Skin epidermis (tissue), 12 donors: ENCODE measurements around the gene VAV1.
"Not testable (repeated sequence)": the region's sequence is repeated elsewhere in the genome, so short reads cannot be mapped to it uniquely, and the experiment has no call there.

Source experiments
- H3K27ac ChIP-seq, 21 experiments: fragments of 200-600 bp; sonication (generic) in 11 of 21; one replicate each; pipeline ENCODE4 v1.5.0; 2020; ENCODE audit warnings: mild to moderate bottlenecking in 3 of 21, inconsistent platforms in 2 of 21, moderate library complexity in 2 of 21
- H3K4me3 ChIP-seq, 7 experiments: fragments of 200-600 bp; sonication (generic) in 2 of 7; one replicate each; pipeline ENCODE4 v1.5.0; 2020; ENCODE audit warnings: inconsistent platforms in 2 of 7, mild to moderate bottlenecking in 2 of 7, moderate library complexity in 1 of 7

Gene VAV1

GRCh38 chr19:6752256-6753177 is 20.0 kb upstream of the VAV1 start:
- Histone ChIP-seq H3K27ac (peak overlapping the region in 6 of 21 experiments; percentile 19 to 47 (median 34)), H3K4me3 (peak overlapping the region in 2 of 7 experiments; percentile 15 to 24)

- peak overlapping the region in 9 of 21 experiments; percentile 4 to 49 (median 34) for H3K27ac ChIP-seq
- H3K4me3 ChIP-seq, result peak overlapping the region in 5 of 7 experiments; percentile 11 to 24 (median 18)
Measured at GRCh38 chr19:6753178-6754031, 19.1 kb upstream of the VAV1 start.

GRCh38 chr19:6754136-6754535 is 18.4 kb upstream of the VAV1 start:
- Histone ChIP-seq H3K27ac (peak overlapping the region in 1 of 21 experiments; percentile 23), H3K4me3 (no peak overlapping the region)

GRCh38 chr19:6754653-6755463 is 17.6 kb upstream of the VAV1 start:
- Histone ChIP-seq H3K27ac (peak overlapping the region in 1 of 21 experiments; percentile 23), H3K4me3 (no peak overlapping the region)

- no peak overlapping the region for H3K27ac ChIP-seq
- no peak overlapping the region for H3K4me3 ChIP-seq
Measured at GRCh38 chr19:6760606-6761005, 11.9 kb upstream of the VAV1 start.

GRCh38 chr19:6761053-6761676 is 11.3 kb upstream of the VAV1 start:
- Histone ChIP-seq H3K4me3 (no peak overlapping the region), H3K27ac (no peak overlapping the region)

GRCh38 chr19:6762253-6762797 is 10.2 kb upstream of the VAV1 start:
- H3K27ac ChIP-seq, H3K4me3 ChIP-seq: not testable (repeated sequence)

- Histone ChIP-seq H3K4me3 (peak overlapping the region in 6 of 7 experiments; percentile 37 to 54 (median 40)), H3K27ac (peak overlapping the region in 20 of 21 experiments; percentile 37 to 89 (median 74))
Measured at GRCh38 chr19:6765738-6766356, 6.7 kb upstream of the VAV1 start.

- H3K4me3 ChIP-seq, result peak overlapping the region; percentile 37 to 54 (median 39)
- peak overlapping the region; percentile 37 to 89 (median 73) for H3K27ac ChIP-seq
Measured at GRCh38 chr19:6766357-6767080, 6.0 kb upstream of the VAV1 start.

- Histone ChIP-seq H3K4me3 (peak overlapping the region; percentile 37 to 54 (median 39)), H3K27ac (peak overlapping the region in 20 of 21 experiments; percentile 40 to 89 (median 74))
Measured at GRCh38 chr19:6767081-6767356, 5.5 kb upstream of the VAV1 start.

- H3K27ac ChIP-seq, result peak within 1 kb of the TSS; percentile 37 to 89 (median 73)
- peak within 1 kb of the TSS; percentile 37 to 54 (median 39) for H3K4me3 ChIP-seq
Measured at GRCh38 chr19:6767357-6768235, 4.9 kb upstream of the VAV1 start, which contains the start of gene SH2D3A. SH2D3A (minus strand) TSS chr19:6767435; CDS start chr19:6763748, 3,687 bp downstream.

- peak overlapping the region in 3 of 7 experiments; percentile 38 to 54 (median 48) for H3K4me3 ChIP-seq
- peak overlapping the region in 14 of 21 experiments; percentile 22 to 89 (median 72) for H3K27ac ChIP-seq
Measured at GRCh38 chr19:6768236-6768785, 4.2 kb upstream of the VAV1 start.

- Histone ChIP-seq H3K4me3 (no peak overlapping the region), H3K27ac (peak overlapping the region in 3 of 21 experiments; percentile 72 to 81 (median 73))
Measured at GRCh38 chr19:6769006-6769619, 3.4 kb upstream of the VAV1 start.

GRCh38 chr19:6771648-6772027 is 870 bp upstream of the VAV1 start:
- peak overlapping the region in 9 of 21 experiments; percentile 22 to 93 (median 86) for H3K27ac ChIP-seq
- not testable (repeated sequence) for H3K4me3 ChIP-seq

GRCh38 chr19:6772866-6773322 is 386 bp downstream of the VAV1 start:
- H3K4me3 ChIP-seq, result peak overlapping the region; percentile 36 to 61 (median 47)
- peak overlapping the region in 18 of 21 experiments; percentile 45 to 93 (median 82) for H3K27ac ChIP-seq
